T-helper 22 cell (primary cell): Measurements from ENCODE around the gene PSMB4.
"Not testable (repeated sequence)": the region's sequence is repeated elsewhere in the genome, so short reads cannot be mapped to it uniquely, and the experiment has no call there.

Source experiments
- DNase-seq: peaks from one replicate; pipeline ENCODE4 v3.0.0-alpha.2; 2020; ENCODE audit warnings: low read depth

The PSMB4 gene

DNA sequence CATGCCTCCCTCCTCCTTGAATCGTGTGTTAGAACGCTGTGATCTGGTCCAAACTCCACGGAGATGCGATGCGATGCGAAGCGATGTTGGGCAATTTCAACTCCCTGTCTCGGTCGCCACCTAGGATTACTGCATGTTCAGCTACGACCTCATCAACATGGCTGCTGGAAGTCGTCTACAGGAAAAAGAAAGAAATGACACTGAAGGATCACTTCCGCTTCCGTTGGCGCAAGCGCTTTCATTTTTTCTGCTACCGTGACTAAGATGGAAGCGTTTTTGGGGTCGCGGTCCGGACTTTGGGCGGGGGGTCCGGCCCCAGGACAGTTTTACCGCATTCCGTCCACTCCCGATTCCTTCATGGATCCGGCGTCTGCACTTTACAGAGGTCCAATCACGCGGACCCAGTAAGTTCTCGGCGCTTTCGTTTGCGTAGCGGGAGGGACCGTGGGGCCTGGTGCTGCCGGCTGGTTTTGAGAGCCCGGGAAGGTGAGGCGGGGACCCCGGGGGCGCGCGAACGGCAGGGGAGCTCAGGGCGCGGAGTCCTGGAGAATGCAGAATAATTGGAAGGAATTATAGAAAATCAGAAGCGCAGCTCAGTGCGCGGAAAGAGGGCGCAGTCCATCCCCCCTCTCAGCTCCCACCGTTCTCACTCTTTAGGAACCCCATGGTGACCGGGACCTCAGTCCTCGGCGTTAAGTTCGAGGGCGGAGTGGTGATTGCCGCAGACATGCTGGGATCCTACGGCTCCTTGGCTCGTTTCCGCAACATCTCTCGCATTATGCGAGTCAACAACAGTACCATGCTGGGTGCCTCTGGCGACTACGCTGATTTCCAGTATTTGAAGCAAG is at the start of gene PSMB4:
TSS of gene PSMB4 (plus strand) at position 250 of the 848 bp plus-strand sequence. CDS start at position 265, 15 bp downstream.
- peak; percentile 77 for DNase-seq

- not testable (repeated sequence) for DNase-seq
Observed at GRCh38 chr1:151350323-151350722, 49.0 kb upstream of the PSMB4 start.

DNA sequence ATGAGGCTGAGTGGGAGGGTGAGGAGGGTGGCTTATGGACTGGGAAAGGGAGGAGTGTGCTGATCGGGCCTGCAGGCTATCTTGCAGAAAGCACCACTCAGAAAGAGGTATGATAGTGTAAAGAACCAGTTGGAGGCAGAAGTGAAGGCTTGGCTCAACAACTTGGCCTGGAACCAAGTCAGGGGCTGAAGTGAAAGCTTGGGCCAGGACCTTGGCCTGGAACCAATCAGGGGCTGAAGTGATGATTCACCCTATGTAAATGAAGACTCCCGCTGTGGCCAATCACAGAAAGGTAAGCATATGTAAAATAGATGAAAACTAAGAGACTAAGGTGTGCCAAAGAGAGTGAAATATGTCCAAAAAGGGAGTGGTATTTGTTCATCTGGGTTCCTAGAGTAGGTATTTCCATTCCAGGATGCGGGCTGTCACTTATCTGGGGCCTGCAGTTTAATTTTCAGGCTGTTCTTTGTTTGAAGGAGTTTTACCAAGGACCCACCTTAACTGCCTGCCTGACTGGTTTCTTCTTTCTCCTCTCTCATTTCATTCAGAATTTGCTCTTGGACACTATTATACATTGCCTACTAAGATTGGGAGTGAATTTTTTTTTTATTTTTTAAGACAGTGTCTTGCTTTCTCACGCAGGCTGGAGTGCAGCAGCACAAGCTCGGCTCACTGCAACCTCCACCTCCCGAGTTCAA is 47.2 kb upstream of the PSMB4 start:
- DNase-seq = no peak

DNA sequence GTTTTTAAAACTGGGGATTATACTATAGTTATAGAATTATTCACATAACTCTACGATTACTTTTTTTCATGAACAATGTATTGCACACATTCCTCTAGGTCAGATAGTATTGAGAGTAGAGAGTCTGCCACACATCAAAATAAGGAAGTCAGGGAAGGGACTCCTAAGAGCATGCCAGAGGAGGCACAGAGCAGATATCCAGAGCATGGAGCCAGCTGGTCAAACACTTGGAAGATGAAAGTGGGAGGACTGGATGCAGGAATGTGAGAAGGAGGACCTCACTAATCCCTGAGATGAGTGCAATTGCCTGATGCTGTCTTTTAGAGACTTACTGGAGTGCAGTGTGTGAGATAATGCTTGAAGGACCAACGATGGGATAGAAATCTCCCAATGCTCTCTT is 42.7 kb upstream of the PSMB4 start:
- no peak for DNase-seq

GRCh38 chr1:151361883-151362282 is 37.5 kb upstream of the PSMB4 start:
- no peak for DNase-seq

DNA sequence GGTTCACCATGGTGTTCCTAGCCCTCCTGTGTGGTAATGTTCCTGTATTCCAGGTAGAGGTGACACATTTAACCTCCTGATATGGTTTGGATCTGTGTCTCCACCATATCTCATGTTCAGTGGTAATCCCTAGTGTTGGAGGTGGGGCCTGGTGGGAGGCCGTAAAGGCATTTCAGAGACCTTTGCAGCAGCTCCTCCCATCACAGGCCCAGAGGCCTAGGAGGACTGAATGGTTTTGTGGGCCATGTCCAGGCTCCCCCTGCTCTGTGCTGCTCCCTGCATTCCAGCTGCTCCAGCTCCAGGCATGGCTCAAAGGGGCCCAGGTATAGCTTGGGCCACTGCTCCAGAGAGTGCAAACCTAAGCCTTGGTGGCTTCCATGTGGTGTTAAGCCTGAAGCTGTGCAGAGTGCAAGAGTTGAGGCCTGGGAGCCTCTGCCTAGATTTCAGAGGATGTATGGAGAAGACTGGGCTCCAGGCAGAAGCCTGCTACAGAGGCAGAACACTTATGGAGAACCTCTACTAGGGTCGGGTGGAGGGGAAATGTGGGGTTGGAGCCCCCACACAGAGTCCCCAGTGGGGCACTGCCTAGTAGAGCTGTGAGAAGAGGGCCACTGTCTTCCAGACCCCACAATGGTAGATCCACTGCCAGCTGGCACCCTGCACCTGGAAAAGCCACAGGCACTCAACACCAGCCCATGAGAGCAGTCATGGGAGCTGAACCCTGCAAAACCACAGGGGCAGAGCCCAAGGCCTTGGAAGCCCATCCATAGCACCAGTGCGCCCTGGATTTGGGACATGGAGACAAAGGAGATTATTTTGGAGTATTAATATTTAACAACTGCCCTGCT is 36.8 kb upstream of the PSMB4 start:
- DNase-seq = no peak

DNA sequence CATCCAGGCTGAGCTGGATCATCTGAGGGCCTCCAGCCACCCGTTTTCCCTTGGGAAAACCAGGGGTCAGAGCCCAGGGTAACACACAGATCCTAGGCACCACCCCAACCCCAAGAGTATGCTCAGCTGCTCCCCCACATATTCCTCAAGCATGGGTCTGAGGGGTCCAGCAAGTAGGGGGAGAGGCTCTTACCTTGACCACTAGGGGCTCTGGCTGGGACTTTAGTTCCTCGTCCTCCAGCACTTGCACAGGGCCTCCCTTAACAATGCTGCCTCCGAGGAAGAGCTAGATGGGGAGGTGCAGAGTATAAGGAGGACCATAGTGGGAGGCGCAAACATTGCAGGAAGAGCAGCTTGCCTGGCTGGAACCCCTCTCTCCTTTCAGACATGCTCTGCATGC is 34.4 kb upstream of the PSMB4 start:
- no peak for DNase-seq

DNA sequence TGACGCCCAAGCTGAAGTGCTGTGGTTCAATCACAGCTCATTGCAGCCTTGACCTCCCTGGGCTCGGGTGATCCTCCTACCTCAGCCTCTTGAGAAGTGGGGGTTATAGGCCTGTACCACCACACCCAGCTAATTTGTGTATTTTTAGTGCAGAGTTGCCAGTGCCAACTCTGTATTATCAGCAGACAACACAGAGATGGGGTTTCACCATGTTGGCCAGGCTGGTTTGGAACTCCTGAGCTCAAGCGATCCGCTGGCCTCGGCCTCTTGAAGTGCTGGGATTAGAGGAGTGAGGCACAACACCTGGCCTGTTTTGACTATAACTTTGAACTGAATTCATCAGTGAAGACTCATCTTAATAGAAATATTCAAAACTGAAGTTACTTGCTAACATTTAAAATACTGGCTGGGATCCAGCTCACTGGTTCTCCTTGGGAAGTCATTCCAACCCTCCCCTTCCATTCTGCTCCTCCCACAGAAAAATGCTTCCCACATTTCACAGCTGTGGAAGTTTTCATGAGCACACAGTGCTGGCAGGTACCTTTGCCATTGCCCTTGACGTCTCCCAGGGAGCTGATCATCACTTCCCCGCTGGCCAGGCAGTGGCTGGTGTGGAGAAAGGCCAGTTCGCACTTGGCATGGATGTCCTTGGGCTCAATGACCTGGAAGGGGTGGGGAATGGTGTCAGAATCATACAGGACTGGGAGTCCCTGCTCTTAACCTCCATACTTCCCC is 31.5 kb upstream of the PSMB4 start:
- DNase-seq = no peak

GRCh38 chr1:151368393-151369301 is 30.7 kb upstream of the PSMB4 start:
- DNase-seq = no peak

DNA sequence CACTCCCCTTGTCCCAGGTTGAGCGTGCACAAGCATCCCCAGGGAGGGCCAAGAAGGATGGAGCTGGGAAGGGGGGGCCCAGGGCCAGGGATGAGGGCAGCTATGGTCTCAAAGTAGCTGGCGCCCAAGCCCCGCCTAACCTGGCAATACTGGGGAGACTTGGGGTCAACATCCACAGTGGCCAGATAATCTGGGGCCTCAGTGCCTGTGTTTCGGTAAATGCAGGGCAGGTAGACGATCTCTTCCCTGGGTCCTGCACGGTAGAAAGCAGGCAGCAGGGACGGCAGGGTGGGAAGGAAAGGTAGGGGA is 30.1 kb upstream of the PSMB4 start:
- DNase-seq = no peak

DNA sequence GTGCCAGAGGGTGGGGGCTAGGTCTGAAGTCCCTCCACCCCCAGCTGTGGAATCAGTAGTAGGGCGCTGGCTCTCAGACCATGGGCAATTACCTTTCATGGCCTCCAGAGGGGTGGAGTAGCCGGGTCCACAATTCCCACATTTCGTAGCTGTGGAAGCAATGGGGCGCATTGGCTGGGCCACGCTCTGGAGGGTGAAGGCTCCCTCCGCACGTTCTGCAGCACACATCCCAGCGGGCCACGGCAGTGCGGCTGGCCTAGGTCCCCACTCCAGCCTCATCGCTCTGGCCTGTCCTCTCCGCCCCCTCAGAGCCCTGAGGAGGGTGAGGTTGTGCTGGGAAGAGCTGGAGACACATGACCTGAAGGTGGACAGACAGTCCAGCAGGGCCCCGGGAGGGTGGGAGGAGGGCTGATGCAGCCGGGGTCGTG is 29.7 kb upstream of the PSMB4 start:
- no peak for DNase-seq

- no peak for DNase-seq
Observed at GRCh38 chr1:151370211-151370911, 29.0 kb upstream of the PSMB4 start.

DNA sequence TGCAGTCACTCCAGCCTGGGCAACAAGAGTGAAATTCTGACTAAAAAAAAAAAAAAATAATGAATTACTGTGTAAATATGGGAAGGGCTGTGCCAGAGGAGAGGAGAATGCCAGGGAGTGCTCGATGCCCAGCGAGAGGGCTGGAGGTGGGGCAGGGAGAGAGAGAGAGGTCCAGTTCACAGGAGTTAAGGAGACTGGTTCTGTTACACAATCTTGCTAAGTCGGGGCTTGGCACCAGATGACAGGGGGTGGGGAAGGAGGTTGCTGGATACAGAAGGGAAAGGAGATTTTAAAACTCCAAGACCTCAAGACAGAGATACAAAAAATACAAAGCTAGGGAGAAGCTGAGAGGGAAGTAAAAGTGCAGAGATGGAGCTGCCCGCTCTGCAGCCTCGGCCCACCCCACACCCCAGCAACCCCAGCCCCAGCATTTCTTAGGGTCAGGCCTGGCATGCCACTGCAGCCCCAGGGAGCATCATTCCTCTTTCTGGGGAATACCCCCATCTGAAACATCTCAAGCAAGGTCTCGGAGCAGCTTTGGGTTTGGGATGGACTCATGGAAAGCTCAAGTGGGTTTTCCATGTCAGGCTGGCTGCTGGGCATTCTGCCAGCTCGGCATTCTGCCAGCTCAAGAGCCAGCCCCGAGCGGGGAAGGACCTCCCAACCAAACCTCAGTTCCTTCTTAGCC is 27.9 kb upstream of the PSMB4 start:
- DNase-seq = no peak

- no peak for DNase-seq
Observed at GRCh38 chr1:151372058-151372934, 27.1 kb upstream of the PSMB4 start, which contains the start of gene SELENBP1. TSS of gene SELENBP1 (minus strand) at chr1:151372705. CDS start at chr1:151372641, 64 bp downstream.

GRCh38 chr1:151373196-151373595 is 26.2 kb upstream of the PSMB4 start:
- no peak for DNase-seq

- no peak for DNase-seq
Observed at GRCh38 chr1:151377150-151377884, 22.1 kb upstream of the PSMB4 start.

DNA sequence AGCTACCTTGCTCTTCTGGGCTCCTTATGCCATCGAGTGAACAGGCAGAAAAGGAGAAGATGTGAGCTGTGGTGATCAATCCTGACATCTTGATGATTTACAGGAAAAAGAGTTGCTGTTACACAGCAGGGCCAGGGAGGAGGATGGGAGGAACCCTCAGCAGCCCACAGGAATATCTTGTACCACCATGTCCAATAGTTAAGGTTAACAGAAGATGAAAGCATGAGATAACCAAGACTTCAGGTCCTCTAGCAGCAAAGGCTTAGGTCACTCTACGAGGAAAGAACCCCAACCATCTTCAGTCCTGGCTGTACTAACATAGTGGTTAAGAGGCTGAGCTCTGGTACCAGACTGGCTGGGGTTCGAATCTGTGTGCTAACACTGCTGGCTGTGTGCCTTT is 14.8 kb upstream of the PSMB4 start:
- DNase-seq = no peak

DNA sequence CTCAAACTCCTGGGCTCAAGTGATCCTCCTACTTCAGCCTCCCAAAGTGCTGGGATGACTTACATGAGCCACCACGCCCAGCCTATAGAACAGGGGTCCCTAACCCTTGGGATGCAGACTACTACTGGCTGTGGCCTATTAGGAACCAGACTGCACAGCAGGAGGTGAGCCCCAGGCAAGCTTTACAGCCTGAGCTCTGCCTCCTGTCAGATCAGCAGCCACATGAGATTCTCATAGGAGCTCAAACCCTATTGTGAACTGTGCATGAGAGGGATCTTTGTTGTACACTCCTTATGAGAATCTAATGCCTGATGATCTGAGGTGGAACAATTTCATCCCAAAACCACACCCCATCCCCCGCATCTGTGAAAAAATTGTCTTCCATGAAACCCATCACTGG is 13.4 kb upstream of the PSMB4 start:
- DNase-seq = no peak
